Uterus (tissue), 2 donors: ENCODE measurements around the gene PRR33.

Source experiments
- CTCF ChIP-seq, 4 experiments: fragments of 200-600 bp in 2 of 4; fragments of 450-650 bp in 2 of 4; sonication (generic) in 2 of 4; IDR thresholded peaks; one replicate each; pipeline ENCODE4 v1.5.1; 2016 to 2019; ENCODE audit warnings: antibody characterized with exemption in 4 of 4, mild to moderate bottlenecking in 2 of 4, moderate library complexity in 1 of 4
- POLR2A ChIP-seq, 2 donors: fragments of 450-650 bp; IDR thresholded peaks; one replicate each; pipeline ENCODE4 v1.6.1; 2016; ENCODE audit warnings: antibody characterized with exemption in 2 of 2, mild to moderate bottlenecking in 1 of 2, moderate library complexity in 1 of 2

GRCh38 chr11:1879342-1879940 is 12.3 kb downstream of the PRR33 start:
- TF ChIP-seq CTCF (IDR thresholded peaks at IDR 0.05) (no peak), POLR2A (IDR thresholded peaks at IDR 0.05) (no peak)
